NCI-H2107 (cell line): ENCODE data around the gene TLK2.

Source experiments
- DNase-seq: peaks from one replicate; lab custom pipeline; 2025; lab: John Stamatoyannopoulos, UW

TLK2 gene

GRCh38 chr17:62628831-62629555 is 150.4 kb downstream of the TLK2 start:
- no peak for DNase-seq

DNA sequence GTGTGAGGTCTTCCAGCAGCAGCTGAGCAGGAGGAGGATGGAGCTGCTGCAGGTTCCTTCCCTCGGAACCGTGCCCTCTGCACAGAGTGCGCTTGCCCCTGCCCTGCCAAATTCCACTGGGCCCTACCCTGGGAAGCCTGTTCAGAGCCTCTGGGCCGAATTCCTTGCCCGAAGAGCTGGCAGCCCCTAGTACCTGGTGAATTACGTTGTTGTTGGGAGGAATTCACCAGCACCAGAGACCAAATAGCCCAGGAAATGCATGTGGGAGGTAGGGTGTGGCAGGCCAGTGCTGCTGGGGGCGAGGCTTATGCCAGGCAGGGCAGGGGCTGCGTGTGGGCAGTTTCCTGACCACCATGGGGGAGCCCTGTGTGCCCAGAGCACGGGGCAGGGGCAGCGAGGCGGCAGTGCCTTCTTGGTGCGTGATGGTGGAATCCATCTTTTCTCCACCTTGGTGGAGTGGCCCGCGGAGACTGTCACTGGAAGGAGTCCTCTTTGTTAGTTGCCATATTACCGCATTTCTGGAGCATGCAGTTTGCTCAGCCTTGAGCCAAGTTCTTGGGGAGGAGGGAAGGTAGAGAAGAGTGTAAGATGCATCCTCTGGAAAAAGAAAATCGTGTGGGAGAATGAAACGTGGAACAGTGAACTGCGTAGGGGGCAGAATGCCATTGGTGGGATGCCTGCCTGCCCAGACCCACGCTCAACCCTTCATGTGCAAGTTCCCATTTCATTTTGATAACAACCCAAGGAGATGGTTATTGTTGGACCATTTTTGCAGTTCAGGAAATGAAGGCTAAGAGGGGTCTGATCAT is 151.1 kb downstream of the TLK2 start:
- no peak for DNase-seq

- DNase-seq, result no peak
Observed at GRCh38 chr17:62630365-62631085, 151.9 kb downstream of the TLK2 start.

GRCh38 chr17:62631086-62631935 is 152.7 kb downstream of the TLK2 start:
- no peak for DNase-seq

- DNase-seq, result no peak
Observed at GRCh38 chr17:62631936-62632924, 153.6 kb downstream of the TLK2 start.

DNA sequence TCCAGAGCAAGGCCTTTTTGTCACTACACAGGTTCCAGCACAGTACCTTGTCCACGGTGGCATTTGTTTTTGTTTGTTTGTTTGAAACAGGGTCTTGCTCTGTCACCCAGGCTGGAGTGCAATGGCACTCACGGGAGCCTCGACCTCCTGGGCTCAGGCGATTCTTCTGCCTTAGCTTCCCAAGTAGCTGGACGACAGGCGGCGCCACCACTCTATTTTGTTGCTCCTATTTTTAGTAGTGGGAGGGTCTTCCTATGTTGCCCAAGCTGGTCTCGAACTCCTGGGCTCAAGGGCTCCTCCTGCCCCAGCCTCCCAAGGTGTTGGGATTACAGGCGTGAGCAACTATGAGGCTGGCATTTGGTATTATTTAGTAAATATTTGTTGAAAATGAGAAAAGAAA is 159.2 kb downstream of the TLK2 start:
- DNase-seq, result no peak

DNA sequence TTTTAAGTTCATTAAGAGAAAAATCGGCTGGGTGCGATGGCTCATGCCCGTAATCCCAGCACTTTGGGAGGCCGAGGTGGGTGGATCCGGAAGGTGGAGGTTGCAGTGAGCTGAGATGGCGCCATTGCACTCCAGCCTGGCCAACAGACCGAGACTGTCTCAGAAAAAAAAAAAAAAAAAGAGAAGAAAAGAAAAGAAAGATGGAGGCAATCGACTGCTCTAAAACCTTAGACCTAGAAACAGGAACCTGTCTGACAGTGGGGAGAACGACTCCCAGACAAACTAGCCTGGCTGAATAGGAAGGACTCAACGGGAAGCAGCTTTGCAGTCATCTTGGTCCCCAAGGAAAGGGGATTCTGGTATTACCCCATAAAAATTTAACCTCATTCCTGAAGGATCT is 162.5 kb downstream of the TLK2 start:
- DNase-seq, result no peak

- DNase-seq, result no peak
Observed at GRCh38 chr17:62641951-62642350, 163.3 kb downstream of the TLK2 start.

GRCh38 chr17:62643496-62643895 is 164.9 kb downstream of the TLK2 start:
- DNase-seq, result no peak

DNA sequence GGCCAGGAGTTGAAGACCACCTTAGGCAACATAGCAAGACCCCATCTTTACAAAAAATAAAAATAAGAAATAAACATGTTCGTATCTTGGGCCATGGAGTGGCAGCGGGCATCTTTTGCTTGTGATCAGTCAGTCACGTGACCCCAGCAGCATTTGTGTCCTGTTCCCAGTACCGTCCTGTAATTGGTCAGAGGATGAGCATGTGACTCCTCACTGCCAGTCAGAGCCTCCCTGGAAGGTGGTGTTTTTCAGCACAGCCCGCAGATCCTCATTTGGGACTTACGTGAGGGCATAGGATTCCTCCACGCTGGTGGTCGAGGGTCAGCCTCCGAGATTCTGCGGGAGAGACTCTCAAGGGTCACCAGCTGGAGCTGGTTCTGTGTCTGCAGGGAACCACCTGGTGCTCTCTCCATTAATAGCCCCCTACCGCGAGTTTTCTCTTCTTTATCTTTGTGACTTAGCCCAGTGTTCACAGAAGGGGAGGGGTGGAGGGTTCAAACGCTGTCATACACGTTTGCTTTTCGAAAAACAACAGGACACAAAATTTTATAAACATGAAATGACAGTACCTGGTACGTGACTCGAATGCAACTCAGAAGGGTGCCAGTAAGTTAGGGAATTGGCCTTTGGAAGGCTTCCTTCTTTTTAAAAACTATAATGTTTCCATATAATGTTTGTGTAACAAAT is 166.0 kb downstream of the TLK2 start:
- peak; percentile 19 for DNase-seq

DNA sequence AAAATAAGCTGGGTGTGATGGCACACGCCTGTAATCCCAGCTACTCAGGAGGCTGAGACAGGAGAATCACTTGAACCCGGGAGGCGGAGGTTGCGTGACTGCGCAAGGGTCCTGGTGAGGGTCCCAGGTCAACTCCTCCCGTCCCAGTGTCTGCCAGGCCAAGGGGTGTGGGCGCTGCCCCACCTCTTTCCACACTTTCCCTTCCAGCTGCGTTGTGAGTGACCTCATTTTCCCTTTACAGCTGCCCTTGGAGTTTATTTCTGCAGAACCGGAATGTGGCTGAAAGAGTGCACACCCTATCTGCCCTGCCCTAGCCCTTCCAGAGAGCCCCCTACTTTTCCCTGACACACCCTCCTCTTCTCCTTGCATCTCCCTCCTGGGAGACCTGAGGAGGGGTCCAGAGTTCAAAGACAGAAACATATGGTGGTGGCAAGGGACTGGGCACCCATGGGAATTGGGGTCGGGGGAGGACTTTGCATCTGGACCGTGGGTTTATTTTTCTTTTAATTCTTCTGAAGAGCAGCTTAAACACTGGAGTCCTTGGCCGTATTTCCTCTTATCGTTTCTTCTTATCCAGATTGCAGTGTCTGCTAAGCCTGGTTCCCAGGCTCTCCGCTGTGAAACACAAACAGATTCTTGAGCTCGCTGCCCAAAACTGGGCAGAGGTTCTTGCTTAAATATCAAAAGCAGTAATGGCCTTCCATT is 169.8 kb downstream of the TLK2 start:
- no peak for DNase-seq

DNA sequence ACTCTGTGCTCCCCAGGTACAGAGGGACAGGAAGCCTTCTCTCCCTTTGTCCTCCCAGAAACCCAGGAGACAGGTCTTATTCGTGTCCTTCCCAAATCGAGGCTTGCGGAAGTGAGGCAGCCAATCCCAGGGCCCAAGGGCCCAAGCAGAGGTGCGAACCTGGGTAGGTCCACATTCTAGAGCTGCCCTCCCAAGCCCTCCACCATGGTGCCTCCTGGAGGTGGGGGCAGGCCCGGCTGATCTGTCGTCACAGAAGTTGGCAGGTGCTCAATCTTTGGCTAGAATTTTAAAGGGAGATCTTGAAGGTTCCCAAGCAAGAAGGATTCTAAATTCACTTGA is 170.3 kb downstream of the TLK2 start:
- DNase-seq, result no peak

DNA sequence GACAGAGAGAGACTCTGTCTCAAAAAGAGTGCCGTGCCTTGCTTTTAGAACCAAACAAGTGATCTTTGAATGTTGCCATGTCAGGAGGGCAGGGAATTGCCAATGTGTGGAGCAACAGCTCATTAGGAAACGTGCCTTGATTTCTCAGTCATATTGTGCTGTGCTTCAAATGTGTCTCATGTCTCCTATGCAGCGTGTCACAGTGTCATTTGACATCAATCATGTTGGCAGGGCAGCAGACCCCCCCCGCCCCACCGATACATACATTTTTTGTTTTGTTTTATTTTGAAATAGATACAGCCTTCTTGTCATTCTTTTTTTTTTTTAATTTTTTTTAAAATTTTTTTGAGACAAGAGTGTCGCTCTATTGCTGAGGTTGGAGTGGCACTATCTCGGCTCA is 170.9 kb downstream of the TLK2 start:
- DNase-seq, result no peak

GRCh38 chr17:62650587-62650986 is 172.0 kb downstream of the TLK2 start:
- no peak for DNase-seq

DNA sequence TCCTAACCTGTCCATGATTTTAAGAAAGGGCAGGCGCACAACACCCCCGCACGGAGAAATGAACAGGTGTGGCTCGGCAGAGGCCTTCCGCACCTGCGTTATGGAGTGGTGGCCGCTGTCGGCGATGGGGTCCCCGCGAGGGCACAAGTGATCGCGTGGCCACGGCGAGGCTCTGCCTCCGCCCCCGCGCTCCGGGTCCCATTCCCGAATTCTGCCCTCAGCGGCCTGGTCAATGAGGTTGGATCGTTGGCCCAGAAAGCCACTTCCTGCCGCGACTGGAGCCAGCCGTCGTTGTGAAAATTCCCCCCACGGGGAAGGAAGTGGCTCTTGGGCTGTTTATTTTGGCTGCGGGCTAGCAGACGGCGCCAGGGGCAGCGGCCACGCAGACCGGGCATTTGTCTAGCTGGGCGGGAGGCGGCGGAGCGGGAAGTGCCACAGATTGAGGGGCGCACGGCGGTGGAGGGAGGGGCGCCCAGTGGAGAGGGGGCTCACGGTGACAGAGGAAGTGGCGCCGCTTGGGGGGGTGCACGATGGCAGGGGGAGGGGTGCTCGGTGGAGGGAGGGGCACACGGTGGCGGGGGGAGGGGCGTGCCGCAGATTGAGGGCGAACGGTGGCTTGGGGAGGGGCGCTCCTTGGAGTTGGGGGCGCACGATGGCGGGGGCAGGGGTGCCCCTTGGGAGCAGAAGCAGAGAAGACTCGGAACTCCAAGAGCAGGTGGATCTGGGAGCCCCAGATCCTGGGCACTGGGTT is 173.8 kb downstream of the TLK2 start:
- DNase-seq, result no peak

DNA sequence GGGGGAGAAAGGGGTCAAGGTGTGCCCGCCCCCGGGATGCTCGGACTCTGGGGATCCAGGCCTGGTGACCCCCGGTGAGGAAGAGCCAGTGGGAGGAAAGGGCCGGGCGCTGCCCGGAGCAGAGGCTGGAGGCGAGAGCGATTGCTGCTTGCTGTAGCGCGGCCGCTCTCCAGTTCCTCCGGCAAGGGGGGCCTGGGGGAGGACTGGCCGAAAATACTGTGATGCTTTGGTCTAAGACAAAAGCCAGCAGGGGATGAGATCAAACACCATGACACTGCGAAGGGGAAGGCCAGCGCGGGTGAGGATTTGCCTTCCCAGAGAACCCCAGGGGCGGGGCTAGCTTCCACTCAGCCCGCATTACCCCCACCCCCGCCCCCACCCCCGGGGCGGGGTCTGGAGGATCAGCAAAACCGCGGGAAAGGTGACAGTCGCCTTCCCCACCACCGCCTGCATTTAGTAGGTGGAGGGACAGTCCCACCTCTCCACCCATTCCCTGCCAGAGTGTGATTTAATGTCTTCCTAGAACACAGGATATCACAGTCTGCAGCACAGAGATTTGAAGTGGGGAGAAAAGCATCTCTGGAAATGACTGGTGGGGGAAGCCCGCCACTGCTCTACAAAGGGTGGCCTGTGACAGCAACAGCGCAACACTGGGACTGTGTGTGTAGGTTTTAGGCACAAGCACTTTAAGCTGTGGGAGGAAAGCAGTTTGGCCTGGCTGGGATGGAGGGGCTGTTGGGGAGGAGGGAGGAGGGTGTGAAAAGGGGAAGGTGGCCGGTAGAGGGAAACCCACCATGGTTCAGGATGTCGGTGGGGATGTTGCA is 174.6 kb downstream of the TLK2 start:
- peak; percentile 59 for DNase-seq

- DNase-seq, result no peak
Observed at GRCh38 chr17:62653826-62654761, 175.5 kb downstream of the TLK2 start.
